ENCODE data around the gene PSMD2.
"Not testable (repeated sequence)": the region's sequence is repeated elsewhere in the genome, so short reads cannot be mapped to it uniquely, and the experiment has no call there.

The PSMD2 gene

DNA sequence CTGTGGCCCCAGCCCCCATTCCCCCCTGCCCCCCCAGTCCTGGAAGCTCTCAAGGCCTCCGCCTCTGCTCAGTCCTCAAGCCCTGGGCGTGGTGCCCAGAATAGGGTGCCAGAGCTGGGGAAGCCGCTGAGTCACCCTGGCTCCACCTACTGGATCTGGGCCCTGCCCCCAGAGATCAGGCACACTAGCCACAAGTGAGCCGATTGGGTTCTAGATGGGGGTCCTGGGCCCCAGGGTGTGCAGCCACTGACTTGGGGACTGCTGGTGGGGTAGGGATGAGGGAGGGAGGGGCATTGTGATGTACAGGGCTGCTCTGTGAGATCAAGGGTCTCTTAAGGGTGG, 21.0 kb downstream of the PSMD2 start:
- DNase-seq = peak; percentile 98

DNA sequence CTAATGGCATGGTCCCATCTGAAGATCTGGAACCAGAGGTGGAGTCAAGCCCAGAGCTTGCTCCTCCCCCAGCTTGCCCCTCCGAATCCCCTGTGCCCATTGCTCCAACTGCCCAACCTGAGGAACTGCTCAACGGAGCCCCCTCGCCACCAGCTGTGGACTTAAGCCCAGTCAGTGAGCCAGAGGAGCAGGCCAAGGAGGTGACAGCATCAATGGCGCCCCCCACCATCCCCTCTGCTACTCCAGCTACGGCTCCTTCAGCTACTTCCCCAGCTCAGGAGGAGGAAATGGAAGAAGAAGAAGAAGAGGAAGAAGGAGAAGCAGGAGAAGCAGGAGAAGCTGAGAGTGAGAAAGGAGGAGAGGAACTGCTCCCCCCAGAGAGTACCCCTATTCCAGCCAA, 22.6 kb downstream of the PSMD2 start:
- DNase-seq = no peak

DNA sequence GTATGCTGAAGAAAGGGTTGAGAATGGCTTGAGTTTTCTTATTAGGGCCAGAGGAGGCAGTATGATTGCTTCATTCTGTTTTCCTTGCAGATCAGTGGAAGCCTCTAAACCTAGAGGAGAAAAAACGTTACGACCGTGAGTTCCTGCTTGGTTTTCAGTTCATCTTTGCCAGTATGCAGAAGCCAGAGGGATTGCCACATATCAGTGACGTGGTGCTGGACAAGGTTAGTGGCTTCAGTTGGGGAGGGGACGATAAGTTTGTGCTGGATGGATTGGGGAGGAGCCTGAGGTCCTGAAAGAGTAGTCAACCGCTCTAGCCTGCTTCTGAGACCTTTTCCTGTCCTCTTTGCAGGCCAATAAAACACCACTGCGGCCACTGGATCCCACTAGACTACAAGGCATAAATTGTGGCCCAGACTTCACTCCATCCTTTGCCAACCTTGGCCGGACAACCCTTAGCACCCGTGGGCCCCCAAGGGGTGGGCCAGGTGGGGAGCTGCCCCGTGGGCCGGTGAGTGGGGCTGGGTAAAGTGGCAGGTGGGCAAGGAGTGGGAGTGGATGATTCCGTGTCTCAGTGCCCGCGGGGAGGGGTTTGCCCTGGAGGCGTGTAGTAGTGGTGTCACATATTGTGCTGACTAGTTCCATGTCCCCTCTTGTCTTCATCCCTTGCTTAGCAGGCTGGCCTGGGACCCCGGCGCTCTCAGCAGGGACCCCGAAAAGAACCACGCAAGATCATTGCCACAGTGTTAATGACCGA, 23.9 kb downstream of the PSMD2 start:
- DNase-seq = no peak

DNA sequence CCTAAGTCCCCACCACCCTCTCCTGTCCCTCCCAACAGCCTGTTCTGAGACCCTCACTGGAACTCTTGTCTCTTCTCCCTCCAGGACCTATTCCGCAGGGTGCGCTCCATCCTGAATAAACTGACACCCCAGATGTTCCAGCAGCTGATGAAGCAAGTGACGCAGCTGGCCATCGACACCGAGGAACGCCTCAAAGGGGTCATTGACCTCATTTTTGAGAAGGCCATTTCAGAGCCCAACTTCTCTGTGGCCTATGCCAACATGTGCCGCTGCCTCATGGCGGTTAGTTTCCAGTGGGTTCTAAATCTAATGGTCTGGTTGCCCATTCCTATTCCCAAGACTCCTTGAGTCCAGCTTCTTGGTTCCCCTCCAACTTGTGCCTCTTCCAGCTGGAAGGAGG, 24.7 kb downstream of the PSMD2 start:
- no peak for DNase-seq

DNA sequence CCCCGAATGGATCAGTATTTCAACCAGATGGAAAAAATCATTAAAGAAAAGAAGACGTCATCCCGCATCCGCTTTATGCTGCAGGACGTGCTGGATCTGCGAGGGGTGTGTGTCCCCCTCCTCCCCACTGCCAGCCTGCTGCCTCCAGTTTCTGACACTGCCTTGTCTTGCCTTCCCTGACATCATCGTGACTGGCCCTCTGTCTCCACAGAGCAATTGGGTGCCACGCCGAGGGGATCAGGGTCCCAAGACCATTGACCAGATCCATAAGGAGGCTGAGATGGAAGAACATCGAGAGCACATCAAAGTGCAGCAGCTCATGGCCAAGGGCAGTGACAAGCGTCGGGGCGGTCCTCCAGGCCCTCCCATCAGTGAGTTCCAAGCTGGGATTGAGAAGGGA, 26.2 kb downstream of the PSMD2 start:
- DNase-seq = no peak

DNA sequence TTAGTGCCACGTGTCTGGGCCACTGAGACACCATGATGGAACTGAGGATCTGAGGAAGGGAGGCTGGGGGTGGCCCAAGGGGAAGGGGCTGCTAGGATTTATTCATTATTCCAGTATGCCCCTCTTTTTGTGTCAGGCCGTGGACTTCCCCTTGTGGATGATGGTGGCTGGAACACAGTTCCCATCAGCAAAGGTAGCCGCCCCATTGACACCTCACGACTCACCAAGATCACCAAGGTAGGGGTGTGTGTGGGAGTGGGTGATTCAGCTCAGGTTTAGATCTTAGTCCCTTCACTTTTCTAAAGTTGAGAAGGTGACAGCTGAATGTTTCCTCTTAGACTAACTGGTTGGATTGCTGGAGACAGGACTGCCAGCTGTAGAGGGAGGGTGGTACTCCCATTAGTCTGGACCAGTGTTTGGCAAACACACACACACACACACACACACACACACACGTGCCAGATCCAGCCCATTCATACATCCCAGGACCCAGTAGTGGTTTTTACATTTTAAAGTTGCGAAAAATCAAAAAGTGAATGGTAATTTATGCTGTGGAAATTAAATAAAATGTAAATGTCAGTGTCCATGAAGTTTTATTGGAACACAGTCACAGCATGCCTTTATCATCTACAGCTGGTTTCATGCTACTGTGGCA, 26.8 kb downstream of the PSMD2 start:
- no peak for DNase-seq

DNA sequence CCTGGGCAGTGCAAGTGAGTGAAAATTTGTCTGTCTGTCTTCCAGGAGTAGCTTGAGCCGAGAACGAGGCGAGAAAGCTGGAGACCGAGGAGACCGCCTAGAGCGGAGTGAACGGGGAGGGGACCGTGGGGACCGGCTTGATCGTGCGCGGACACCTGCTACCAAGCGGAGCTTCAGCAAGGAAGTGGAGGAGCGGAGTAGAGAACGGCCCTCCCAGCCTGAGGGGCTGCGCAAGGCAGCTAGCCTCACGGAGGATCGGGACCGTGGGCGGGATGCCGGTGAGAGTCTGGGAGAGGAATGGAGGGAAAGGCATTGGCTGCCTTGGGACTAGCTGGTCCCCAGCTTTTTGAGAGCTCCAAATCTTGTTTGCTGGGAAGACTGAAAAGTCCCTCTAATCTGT, 28.1 kb downstream of the PSMD2 start:
- DNase-seq = no peak

DNA sequence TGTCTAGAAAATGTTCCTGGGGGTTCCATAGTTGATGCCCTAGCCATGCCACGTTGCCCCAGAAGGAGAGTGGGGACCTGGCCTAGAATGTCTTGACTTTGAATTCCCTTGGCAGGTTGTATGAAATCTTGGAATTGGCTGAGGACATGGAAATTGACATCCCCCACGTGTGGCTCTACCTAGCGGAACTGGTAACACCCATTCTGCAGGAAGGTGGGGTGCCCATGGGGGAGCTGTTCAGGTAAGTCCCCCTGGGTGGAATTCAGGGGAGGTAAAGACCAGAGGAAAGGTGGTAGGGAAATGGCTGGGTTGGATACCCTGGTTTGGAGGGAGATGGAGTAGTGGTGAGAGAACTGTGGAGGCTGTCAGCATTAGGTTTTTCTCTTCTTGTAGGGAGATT, 29.5 kb downstream of the PSMD2 start:
- no peak for DNase-seq

DNA sequence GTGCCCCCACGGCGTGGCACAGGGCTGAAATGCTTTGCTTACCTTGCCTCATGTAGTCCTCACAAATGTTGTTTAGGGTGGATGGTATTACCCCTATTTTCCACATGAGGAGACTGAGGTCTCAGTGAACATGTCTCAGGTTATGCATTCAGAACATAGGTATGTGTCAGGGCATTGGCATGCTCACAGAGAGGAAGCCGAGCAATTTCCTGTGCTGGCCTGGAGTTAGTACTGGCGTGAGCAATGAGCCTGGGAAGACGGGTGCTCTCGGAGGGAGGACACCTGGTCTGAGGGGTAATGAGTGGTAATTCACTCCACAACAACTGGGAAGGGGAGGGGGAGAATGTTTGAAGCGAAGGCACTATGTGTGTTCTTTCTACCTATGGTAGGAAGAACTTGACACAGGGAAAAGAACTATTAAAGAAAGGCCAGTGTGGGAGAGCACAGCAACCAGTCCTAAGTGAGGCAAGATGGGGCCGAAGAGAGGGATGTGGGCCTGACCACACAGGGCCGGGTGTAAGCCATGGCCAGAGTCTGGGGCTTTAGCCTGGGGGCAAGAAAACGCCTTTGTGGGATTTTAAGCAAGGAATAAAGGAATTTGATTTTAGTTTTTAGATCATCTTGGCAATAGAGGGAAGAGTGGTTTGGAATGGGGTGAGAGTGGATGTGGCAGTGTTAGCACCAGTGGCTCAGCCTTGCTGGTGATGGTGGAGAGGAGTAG, 33.5 kb downstream of the PSMD2 start:
- DNase-seq = peak; percentile 96

DNA sequence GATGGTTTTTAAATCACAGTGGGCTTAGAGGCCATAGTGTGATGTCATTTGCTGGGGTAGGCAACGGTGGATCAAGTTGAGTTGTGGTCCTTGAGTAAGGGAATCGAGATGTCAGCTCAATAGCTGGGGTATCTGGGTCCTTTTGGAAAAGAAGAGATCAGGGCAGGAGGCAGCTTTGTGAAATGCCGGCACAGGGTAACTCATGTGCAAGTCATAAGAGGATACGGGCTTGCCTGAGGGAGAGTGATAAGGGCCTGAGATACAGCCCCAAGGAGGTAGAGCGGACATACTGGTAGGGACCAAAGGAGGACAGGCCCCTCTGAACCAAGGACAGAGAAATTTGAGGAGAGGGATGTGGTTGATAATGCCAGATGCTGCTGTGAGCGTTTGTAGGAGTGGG, 34.1 kb downstream of the PSMD2 start:
- no peak for DNase-seq

DNA sequence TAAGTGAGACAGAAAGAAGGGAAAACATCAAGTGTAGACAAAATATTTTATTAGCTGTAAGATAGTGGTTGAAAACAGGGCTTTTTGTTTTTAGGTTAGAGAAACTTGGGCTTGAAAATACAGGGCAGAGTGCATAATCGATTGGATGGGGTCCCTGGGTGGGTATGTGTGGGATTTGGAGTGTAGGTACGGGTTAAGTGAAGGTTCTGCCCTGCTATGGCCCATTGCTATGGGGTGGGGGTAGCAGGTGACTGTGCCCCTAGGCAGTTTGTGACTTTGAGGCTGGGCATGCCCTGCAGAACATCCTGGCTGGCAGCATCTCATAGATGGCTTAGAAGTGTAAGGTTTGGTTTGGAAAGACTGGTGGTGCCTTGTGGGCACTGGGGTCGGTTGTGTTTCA, 34.7 kb downstream of the PSMD2 start:
- DNase-seq = no peak

DNA sequence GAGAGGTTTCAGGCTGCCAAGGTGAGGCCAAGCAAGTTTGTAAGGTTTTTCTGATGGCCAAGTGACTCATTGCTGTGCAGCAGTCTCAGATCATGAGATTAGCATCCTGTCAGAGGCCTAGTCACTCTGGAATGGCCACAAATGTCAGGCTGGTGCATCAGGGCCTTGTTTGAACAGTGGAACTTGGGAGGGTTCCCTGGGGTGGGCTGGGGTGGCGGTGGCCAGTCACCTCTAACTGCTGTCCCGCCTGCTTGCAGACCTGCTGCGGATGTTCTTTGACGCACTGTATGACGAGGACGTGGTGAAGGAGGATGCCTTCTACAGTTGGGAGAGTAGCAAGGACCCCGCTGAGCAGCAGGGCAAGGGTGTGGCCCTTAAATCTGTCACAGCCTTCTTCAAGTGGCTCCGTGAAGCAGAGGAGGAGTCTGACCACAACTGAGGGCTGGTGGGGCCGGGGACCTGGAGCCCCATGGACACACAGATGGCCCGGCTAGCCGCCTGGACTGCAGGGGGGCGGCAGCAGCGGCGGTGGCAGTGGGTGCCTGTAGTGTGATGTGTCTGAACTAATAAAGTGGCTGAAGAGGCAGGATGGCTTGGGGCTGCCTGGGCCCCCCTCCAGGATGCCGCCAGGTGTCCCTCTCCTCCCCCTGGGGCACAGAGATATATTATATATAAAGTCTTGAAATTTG, 35.6 kb downstream of the PSMD2 start:
- DNase-seq = peak; percentile 83

DNA sequence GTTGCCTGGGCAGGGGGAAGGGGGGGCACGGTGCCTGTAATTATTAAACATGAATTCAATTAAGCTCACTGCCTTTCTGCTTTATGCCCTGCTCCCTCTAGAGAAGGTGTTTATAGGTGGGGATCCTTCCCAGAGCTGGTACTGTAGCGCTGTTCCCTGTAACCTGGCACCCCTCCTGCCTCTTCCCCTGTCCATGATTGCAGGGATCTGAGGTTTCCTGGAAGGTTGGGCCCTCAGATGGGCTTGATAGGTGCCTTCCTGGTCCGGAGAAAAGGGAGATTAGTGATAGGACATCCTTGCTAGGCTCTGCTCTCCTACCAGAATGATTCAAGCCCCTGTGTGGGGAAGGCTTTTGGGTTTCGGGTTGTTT, 36.2 kb downstream of the PSMD2 start:
- DNase-seq = no peak

DNA sequence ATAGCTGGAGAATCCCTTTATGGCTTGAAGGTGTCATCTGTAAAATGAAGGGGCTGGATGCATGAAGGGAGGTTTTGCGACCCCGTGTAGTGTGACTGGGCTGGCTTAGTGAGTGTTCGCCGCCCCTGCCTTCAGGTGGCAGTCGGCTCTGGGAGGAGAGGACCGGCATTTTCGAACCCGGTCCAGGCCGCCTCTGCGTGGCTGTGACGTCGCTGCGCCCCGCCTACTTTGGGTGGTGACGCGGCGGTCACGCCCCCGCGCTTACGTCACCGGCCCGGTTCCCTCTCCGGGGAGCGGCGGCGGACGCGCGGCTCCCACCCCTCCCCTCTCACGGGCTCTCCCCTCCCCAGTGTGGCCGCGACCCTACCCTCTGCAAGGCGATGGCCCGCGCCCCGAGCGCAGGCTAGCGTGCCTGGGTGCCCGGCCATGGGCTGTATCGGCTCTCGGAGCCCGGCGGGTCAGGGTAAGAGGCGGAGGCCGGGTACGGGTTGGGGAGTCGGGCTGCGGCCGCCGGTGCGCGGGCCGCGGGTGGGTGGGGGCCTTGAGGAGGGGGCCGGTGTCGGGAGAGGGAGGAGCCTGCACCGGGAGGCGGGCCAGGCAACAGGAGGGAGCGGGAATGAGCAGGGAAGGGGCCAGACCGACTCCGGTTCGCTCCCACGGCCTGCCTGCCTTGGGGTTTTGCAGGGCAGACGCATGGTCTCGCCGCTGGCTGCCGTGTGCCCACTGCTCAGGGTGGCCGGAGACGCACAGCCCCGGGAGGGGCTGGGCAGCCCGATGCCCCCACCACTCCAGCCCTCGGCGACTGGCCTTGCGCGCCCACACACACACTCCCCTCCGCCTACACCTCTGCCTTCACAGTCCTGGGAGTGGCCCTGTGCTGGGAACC, 36.9 kb downstream of the PSMD2 start:
- DNase-seq = peak; percentile 76

DNA sequence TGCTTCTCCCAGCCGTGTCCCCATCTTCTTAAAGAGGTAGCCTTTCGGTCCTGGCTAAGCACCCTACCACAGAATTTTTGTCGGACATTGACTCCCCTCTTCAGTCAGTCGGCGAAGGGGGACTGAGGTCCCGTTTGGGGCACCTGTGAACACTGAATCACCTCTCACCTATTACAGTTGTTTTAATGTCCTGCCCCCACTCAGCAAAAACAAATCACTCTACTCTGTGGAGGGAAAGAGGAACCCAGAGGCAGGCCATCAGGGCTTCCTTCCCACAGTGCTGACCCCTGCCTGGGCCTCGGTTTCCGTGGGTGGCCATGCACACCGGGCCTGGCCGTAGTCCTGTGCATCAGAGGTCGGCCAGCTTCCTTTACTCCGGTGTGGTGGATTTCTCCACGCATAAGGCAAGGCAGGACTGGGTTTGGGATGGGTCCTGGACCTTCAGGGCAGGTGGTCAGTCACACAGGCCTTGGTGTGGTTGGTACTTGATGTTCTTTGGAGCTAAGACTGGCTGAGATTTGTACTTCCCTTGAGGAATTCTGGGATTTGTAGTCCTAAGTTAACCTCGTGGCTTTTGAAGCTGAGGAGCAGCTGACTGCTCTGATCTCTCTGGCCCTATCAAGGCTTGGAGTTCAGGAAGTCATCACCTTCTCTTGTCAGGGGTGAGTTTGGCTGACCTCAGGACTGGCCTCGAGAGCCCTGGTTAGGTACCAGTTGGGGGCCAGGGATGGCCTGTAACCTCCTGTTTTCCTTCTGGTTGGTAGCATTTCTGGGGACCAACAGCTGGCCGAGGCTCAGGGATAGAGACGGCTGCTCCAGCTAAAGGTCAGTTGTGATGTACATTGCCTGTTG, 37.7 kb downstream of the PSMD2 start:
- peak; percentile 44 for DNase-seq

DNA sequence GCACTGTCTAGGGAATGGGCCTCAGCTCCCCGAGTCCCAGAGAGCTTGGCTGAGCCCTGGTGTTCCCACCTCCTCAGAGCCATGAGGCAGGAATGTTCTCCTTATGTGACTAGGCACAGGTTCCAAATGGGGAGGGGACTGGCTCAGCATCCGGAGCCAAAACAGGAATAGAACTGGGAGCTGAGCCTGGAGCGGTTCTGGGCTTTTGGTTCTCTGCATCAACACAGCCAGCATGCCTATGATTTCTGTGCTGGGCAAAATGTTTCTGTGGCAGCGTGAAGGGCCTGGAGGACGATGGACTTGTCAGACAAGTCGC, 38.3 kb downstream of the PSMD2 start, which contains the start of gene FAM131A:
FAM131A (plus strand) TSS at position 202 of the 316 bp plus-strand sequence; CDS start at position 233, 31 bp downstream.
- DNase-seq = no peak

DNA sequence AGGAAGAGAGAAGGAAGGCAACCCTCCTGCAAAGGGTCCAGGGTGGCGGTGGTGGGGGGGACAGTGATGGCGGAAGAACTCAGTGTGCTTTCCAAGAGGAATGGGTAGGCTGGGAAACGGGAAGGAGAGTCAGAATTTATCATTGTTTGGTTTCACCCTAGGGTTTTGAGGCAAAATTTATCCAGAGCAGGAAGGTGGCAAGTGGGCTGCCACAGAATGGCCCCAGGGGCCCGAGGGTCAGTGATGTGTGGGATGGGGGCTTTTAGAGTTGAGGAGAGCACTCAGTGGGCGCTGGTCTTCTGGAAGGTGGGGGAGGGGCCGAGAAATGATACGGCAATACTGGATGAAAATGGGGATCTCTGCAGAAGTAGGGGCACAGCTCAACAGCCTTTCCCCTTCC, 38.9 kb downstream of the PSMD2 start:
- DNase-seq = no peak

DNA sequence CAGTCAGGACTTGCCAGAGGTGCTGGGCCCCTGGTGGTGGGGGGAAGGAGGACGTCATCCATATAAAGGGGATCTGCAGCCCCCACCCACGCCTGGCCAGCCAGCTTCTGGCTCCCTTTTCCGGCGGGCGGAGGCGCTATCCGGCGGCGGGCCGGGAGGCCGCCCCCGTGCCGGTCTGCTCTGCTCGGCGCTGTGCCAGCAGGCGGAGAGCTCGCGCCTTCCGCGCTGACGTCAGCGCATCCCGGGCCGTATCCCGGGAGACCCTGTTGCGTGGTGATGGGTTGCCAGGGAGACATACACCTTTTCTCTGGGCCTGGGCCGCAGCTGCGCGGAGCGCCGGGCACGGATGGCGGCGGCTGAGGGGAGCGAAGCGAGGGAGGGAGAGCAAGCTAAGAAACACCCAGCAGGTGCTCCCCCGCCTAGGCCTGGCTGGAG, 39.5 kb downstream of the PSMD2 start:
- DNase-seq = no peak

DNA sequence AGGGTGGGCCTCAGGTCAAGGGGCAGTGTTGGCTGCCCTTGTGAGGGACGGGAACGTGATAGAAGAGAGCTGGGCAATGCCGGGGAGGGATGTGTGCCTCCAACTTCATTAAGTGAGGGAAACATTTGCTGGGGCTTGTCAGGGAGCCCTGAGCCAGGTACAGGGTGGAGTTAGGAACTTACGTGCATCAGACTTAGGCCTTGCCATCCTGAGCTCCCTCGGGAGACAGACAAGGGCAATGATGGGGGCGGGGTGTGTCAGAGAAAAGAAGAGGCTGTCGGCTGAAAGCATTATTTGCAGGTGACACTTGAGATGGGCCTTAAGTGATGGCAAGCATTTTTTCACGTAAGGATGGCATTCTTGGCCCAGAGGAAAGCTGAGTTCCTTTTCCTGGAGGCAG, 40.0 kb downstream of the PSMD2 start:
- no peak for DNase-seq

DNA sequence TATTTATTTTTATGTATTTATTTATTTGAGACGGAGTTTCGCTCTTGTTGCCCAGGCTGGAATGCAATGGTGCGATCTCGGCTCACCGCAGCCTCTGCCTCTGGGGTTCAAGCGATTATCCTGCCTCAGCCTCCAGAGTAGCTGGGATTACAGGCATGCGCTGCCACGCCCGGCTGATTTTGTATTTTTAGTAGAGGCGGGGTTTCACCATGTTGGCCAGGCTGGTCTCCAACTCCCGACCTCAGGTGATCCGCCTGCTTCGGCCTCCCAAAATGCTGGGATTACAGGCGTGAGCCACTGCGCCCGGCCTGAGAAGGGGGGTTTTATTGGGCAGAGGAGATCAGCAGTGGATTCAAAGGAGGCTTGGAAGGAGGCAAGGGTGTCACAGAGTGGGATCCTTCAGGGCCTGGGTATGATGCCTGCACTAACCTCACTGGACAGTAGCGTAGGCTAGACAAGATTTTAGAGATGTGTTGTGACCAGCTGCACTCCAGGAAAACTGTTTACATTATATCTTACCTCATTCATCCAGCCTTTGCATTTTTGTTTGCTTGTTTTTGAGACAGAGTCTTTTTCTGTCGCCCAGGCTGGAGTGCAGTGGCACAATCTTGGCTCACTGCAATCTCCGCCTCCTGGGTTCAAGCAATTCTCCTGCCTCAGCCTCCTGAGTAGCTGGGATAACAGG, 40.6 kb downstream of the PSMD2 start:
- DNase-seq = not testable (repeated sequence)

DNA sequence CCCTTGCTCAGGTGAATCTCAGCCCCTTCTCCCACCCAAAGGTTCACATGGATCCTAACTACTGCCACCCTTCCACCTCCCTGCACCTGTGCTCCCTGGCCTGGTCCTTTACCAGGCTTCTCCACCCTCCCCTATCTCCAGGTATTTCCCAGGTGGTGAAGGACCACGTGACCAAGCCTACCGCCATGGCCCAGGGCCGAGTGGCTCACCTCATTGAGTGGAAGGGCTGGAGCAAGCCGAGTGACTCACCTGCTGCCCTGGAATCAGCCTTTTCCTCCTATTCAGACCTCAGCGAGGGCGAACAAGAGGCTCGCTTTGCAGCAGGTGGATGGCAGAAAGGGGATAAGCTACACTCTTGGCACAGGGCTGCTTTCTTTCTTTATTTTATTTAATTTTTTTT, 42.9 kb downstream of the PSMD2 start:
- DNase-seq = no peak

Data from EL (cell line).